Esophagus squamous epithelium (tissue), 5 donors: ENCODE results near the gene NOXA1. TPM values are rescaled to one million over a fixed set of nuclear protein-coding genes. Genes with fewer than 3 reads are reported as not detected.

Source experiments
- DNase-seq: peaks from one replicate; lab custom pipeline; 2025; lab: John Stamatoyannopoulos, UW
- H3K27ac ChIP-seq, 4 donors: fragments of 200-600 bp; sonication (generic); one replicate each; pipeline ENCODE4 v1.5.1; 2016 to 2019; ENCODE audit warnings: mild to moderate bottlenecking in 1 of 4
- H3K27me3 ChIP-seq, 4 donors: fragments of 200-600 bp; sonication (generic); 1 replicate in 3 of 4; 2 replicates in 1 of 4; pipeline versions ENCODE4 v1.5.1 to v1.6.0; 2017 to 2021; ENCODE audit warnings: antibody characterized with exemption in 1 of 4
- H3K36me3 ChIP-seq, 3 donors: fragments of 200-600 bp; sonication (generic); one replicate each; pipeline ENCODE4 v1.5.1; 2016 to 2019
- H3K4me1 ChIP-seq, 3 donors: fragments of 200-600 bp; sonication (generic); one replicate each; pipeline ENCODE4 v1.5.1; 2017 to 2019
- H3K4me3 ChIP-seq, 4 donors: fragments of 200-600 bp; sonication (generic); 1 replicate in 3 of 4; 2 replicates in 1 of 4; pipeline ENCODE4 v1.5.1; 2016 to 2019; ENCODE audit warnings: mild to moderate bottlenecking in 2 of 4, moderate library complexity in 1 of 4
- H3K9me3 ChIP-seq, 3 donors: fragments of 200-600 bp; sonication (generic); one replicate each; pipeline ENCODE4 v1.5.1; 2016 to 2019
- CTCF ChIP-seq, 6 experiments: fragments of 450-650 bp in 4 of 6; fragments of 200-600 bp in 2 of 6; sonication (generic) in 2 of 6; IDR thresholded peaks; one replicate each; pipeline ENCODE4 v1.5.1; 2016 to 2019; ENCODE audit warnings: antibody characterized with exemption in 6 of 6, mild to moderate bottlenecking in 4 of 6, moderate library complexity in 4 of 6
- POLR2A ChIP-seq, 4 donors: fragments of 450-650 bp; IDR thresholded peaks; one replicate each; pipeline ENCODE4 v1.6.1; 2017; ENCODE audit warnings: antibody characterized with exemption in 4 of 4, mild to moderate bottlenecking in 4 of 4, moderate library complexity in 3 of 4
- WGBS, 2 donors: methylation state at CpG; one replicate each; pipeline ENCODE4 v1.1.5; 2018; 5-methylcytosine and 5-hydroxymethylcytosine counted together
- intact Hi-C: fragments of 100-400 bp; cut with DNase I; formaldehyde crosslinking; loops from one replicate; pipeline ENCODE4 v1.15.0; 2022
- total RNA-seq, 4 donors: library from RNA; depleted of rRNA; stranded (reverse); fragments of >200 nt; gene quantifications; one replicate each; pipeline ENCODE4 v1.1.0, GENCODE V29; 2016
- donor health status: DM: yes; HTN: yes; CAD: no.

The NOXA1 gene
- total RNA-seq, 4 donors from 2014 or later, result 2.1 to 7.4 (median 4.8) TPM

DNA sequence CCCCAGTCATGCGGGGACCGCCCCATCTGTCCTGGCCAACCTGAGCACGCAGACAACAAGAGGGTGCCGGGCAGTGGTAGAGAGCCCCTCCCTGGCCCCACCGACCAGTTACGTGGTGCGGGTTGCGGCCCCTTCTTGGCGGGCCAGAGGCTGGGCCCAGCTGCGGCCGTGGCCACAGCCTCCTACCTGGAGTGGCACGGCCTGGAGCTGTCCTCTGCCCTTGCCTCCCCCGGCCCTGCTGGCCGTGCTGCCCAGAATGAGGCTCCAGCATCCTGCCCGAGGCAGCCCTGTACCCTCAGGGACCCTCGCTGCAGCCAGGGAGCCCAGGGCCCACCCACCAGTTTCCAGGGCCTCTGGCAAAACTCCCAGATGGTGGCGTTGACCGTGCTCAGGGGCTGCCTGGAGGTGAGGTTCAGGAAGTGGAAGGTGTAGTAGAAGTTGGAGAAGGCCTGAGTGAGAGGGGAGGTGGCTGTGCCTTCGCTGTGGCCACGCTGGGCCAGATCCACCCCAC, 12.2 kb downstream of the NOXA1 start:
- H3K27me3 ChIP-seq, result peaks cover 0 to 62% (median 0%) of the 10 kb centered on the region in 4 donors
- no peak overlapping the region for H3K4me3 ChIP-seq
- no peak overlapping the region for H3K27ac ChIP-seq
- 67 to 70% methylated on average over 1 to 7 of the region's 20 CpGs for WGBS, 2 donors
- intact Hi-C loops, result loop anchor here (10.0 kb wide), 1 partner anchor 141 kb away; no protein-coding TSS in a partner anchor
- H3K36me3 ChIP-seq, result no peaks in the 10 kb centered on the region
- no peak for DNase-seq
- H3K4me1 ChIP-seq, result peaks cover 6 to 27% (median 7%) of the 10 kb centered on the region in 3 donors
- no peaks in the 10 kb centered on the region for H3K9me3 ChIP-seq
- TF ChIP-seq CTCF (IDR thresholded peaks at IDR 0.05) (no peak), POLR2A (IDR thresholded peaks at IDR 0.05) (no peak)

DNA sequence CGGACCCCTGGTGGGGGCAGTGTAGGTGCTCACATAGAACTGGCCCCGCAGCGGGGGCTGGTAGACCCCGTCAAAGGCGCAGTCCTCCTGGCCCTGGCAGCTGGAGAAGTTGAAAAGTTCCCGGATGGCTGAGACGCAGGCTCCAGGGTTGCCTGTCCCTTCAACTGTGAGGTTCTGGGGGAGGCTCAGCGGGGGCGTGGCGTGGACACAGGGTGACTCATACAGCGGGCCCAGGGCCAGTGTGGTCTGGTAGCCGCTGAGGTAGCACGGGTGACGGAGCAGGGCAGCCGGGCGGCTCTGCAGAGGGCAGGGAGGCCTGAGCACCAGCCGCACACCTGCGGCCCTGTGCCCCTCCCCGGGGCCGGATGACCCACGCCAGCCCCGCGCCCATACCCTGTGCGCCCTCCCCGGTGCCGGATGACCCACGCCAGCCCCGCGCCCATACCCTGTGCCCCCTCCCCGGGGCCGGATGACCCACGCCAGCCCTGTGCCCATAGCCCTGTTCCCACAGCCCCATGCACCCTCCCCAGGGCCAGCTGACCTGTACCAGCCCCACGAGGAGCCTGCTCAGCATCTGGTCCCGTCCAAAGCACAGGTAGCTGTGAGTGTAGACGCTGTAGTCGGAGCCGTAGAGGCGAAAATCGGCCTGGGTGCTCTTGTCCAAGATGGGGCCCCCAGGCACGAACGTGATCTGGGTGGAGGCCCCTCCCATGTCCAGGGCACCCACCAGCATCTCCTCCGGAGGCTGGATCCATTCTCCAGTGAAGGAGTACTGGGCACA, 13.0 kb downstream of the NOXA1 start:
- 46 to 67% methylated on average over 3 to 6 of the region's 42 CpGs for WGBS, 2 donors
- Histone ChIP-seq H3K4me3 (peak overlapping the region in 1 of 4 donors; percentile 14), H3K27me3 (peaks cover 0 to 58% (median 0%) of the 10 kb centered on the region in 4 donors), H3K36me3 (no peaks in the 10 kb centered on the region), H3K4me1 (peaks cover 6 to 27% (median 8%) of the 10 kb centered on the region in 3 donors), H3K27ac (no peak overlapping the region), H3K9me3 (no peaks in the 10 kb centered on the region)
- intact Hi-C loops, result loop anchor here (10.0 kb wide), 1 partner anchor 141 kb away; no protein-coding TSS in a partner anchor
- DNase-seq, result no peak
- TF ChIP-seq POLR2A (IDR thresholded peaks at IDR 0.05), result no peak
- no peak for TF ChIP-seq CTCF (IDR thresholded peaks at IDR 0.05)

GRCh38 chr9:137436761-137437600, 13.8 kb downstream of the NOXA1 start:
- intact Hi-C loops, result loop anchor here (10.0 kb wide), 1 partner anchor 142 kb away; no protein-coding TSS in a partner anchor
- DNase-seq, result no peak
- H3K4me1 ChIP-seq, result peaks cover 12 to 35% (median 14%) of the 10 kb centered on the region in 3 donors
- no peaks in the 10 kb centered on the region for H3K9me3 ChIP-seq
- no peak overlapping the region for H3K27ac ChIP-seq
- 78% methylated on average over 13 of the region's 24 CpGs; no CpG with 5 or more reads in 1 of the 2 donors for WGBS, 2 donors
- TF ChIP-seq POLR2A (IDR thresholded peaks at IDR 0.05), result no peak
- no peak for TF ChIP-seq CTCF (IDR thresholded peaks at IDR 0.05)
- H3K4me3 ChIP-seq, result peak overlapping the region in 1 of 4 donors; percentile 14
- peaks cover 0 to 67% (median 0%) of the 10 kb centered on the region in 4 donors for H3K27me3 ChIP-seq
- H3K36me3 ChIP-seq, result no peaks in the 10 kb centered on the region

- Histone ChIP-seq H3K36me3 (no peaks in the 10 kb centered on the region), H3K27ac (no peak overlapping the region), H3K4me3 (no peak overlapping the region), H3K27me3 (peaks cover 0 to 76% (median 0%) of the 10 kb centered on the region in 4 donors), H3K9me3 (no peaks in the 10 kb centered on the region), H3K4me1 (peaks cover 12 to 36% (median 14%) of the 10 kb centered on the region in 3 donors)
- intact Hi-C loops, result loop anchor here (10.0 kb wide), 1 partner anchor 143 kb away; no protein-coding TSS in a partner anchor
- 65% methylated on average over 7 of the region's 40 CpGs; no CpG with 5 or more reads in 1 of the 2 donors for WGBS, 2 donors
- TF ChIP-seq POLR2A (IDR thresholded peaks at IDR 0.05) (no peak), CTCF (IDR thresholded peaks at IDR 0.05) (no peak)
- no peak for DNase-seq
Observed at GRCh38 chr9:137437691-137438590, 14.7 kb downstream of the NOXA1 start.
